ENCODE data around the gene SELENBP1. TPM values are rescaled to one million over a fixed set of nuclear protein-coding genes. Genes with fewer than 3 reads are reported as not detected.
A peak's percentile ranks its signal among the peaks of the same experiment; 100 is the strongest.

SELENBP1 gene
- total and polyA plus RNA-seq, 2 of the 13 experiments (the other 11 are each of a cell fraction or from before 2014, with no cell fraction given): 27.8 to 29.0 TPM

GRCh38 chr1:151346769-151347522 lies 25.6 kb downstream of the SELENBP1 start, which contains the start of gene RFX5 (continued):
- no peak for TF ChIP-seq ZBED4 (CRISPR knock-in tag; IDR thresholded peaks at IDR 0.05; ENCODE audit: borderline replicate concordance)
- TF ChIP-seq STAG1 (CRISPR knock-in tag; IDR thresholded peaks at IDR 0.05): no peak
- TF ChIP-seq SMARCE1 (IDR thresholded peaks at IDR 0.05; ENCODE audit: borderline replicate concordance): no peak
- no peak for TF ChIP-seq ATF2 (CRISPR knock-in tag; IDR thresholded peaks at IDR 0.05)
- peak; percentile 57 for TF ChIP-seq CREB1 (IDR thresholded peaks at IDR 0.05)
- peak; percentile 82 for TF ChIP-seq CREB1 (CRISPR knock-in tag; IDR thresholded peaks at IDR 0.05)
- no peak for TF ChIP-seq NR2F6 (IDR thresholded peaks at IDR 0.05)
- TF ChIP-seq NR2F6 (CRISPR knock-in tag; IDR thresholded peaks at IDR 0.05): no peak
- no peak for TF ChIP-seq U2AF1 (optimal IDR thresholded peaks at IDR 0.05; ENCODE audit: low read depth, low read length)
- TF ChIP-seq GTF3A (CRISPR knock-in tag; conservative IDR thresholded peaks at IDR 0.05): no peak
- TF ChIP-seq ZXDC (CRISPR knock-in tag; IDR thresholded peaks at IDR 0.05): no peak
- no peak for TF ChIP-seq POLR2AphosphoS2 (IDR thresholded peaks at IDR 0.05; ENCODE audit: low read depth, low read length)
- TF ChIP-seq ZNF704 (CRISPR knock-in tag; IDR thresholded peaks at IDR 0.05; ENCODE audit: borderline replicate concordance): no peak
- 0 out of 2 replicates have a peak, but pooled peaks have one; percentile 36 for TF ChIP-seq ZNF772 (CRISPR knock-in tag; IDR thresholded peaks at IDR 0.05)
- no peak for TF ChIP-seq PLSCR1 (CRISPR knock-in tag; IDR thresholded peaks at IDR 0.05; ENCODE audit: borderline replicate concordance)
- TF ChIP-seq NRL (CRISPR knock-in tag; IDR thresholded peaks at IDR 0.05; ENCODE audit: borderline replicate concordance): no peak
- no peak for TF ChIP-seq ZNF367 (CRISPR knock-in tag; IDR thresholded peaks at IDR 0.05; ENCODE audit: borderline replicate concordance)
- TF ChIP-seq SNAPC2 (CRISPR knock-in tag; IDR thresholded peaks at IDR 0.05): no peak
- TF ChIP-seq PRMT3 (CRISPR knock-in tag; IDR thresholded peaks at IDR 0.05; ENCODE audit: borderline replicate concordance, low read depth): no peak
- no peak for TF ChIP-seq ZBTB3 (CRISPR knock-in tag; IDR thresholded peaks at IDR 0.05; ENCODE audit: borderline replicate concordance, low read depth)
